ENCODE measurements around the gene DYNC2I2.

DNA sequence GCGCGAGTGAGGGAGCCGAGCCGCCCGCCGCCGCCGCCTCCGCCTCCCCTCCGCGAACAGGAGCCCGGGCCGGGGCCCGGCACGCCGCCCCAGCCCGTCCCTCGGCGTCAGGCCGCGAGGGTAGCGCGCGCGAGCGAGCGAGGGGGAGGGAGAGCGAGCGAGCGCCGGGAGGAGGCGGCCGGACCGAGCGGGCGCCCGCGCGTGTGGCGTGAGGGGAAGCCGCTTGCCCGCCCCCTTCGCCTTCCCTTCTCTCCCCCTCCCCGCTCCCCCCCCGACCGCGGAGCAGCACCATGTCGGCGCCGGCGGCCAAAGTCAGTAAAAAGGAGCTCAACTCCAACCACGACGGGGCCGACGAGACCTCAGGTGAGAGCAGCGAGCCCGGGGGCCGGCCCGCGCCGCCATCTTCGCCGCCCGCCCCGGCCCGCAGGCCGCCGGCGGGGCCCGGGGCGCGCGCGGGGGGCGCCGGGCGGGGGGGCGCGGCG is 32.7 kb upstream of the DYNC2I2 start:
- TF ChIP-seq, protein P1, sequence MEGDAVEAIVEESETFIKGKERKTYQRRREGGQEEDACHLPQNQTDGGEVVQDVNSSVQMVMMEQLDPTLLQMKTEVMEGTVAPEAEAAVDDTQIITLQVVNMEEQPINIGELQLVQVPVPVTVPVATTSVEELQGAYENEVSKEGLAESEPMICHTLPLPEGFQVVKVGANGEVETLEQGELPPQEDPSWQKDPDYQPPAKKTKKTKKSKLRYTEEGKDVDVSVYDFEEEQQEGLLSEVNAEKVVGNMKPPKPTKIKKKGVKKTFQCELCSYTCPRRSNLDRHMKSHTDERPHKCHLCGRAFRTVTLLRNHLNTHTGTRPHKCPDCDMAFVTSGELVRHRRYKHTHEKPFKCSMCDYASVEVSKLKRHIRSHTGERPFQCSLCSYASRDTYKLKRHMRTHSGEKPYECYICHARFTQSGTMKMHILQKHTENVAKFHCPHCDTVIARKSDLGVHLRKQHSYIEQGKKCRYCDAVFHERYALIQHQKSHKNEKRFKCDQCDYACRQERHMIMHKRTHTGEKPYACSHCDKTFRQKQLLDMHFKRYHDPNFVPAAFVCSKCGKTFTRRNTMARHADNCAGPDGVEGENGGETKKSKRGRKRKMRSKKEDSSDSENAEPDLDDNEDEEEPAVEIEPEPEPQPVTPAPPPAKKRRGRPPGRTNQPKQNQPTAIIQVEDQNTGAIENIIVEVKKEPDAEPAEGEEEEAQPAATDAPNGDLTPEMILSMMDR (IDR thresholded peaks at IDR 0.05): no peak
- TF ChIP-seq POLR2A (IDR thresholded peaks at IDR 0.05): no peak

All from lower leg skin (tissue), 3 donors.